Lung (tissue), 12 donors: ENCODE data around the gene DST. TPM values are rescaled to one million over a fixed set of nuclear protein-coding genes. Genes with fewer than 3 reads are reported as not detected.

ENCODE experiments used
- ATAC-seq: fragments of 200-7000 bp; cut with Tn5 transposase; one replicate; pipeline ENCODE4 v1.9.1; 2020; ENCODE audit warnings: moderate number of reproducible peaks; ENCODE audit not compliant: insufficient read depth, low FRiP score
- DNase-seq, 3 donors: peaks; one replicate each; pipeline ENCODE4 v3.0.0-alpha.2; 2013 to 2017
- H3K27ac ChIP-seq, 2 donors: one replicate each; pipeline ENCODE4 v1.5.1; 2013; ENCODE audit warnings: mild to moderate bottlenecking in 2 of 2, moderate library complexity in 2 of 2, control low read depth in 1 of 2, inconsistent platforms in 1 of 2, low read depth in 1 of 2, low read length in 1 of 2
- H3K27me3 ChIP-seq, 3 donors: one replicate each; pipeline ENCODE4 v1.5.1; 2013; ENCODE audit warnings: low read length in 2 of 3; ENCODE audit not compliant: control insufficient read depth in 3 of 3, insufficient read depth in 3 of 3
- H3K36me3 ChIP-seq, 4 donors: one replicate each; pipeline ENCODE4 v1.5.1; 2013; ENCODE audit warnings: low read length in 4 of 4, mild to moderate bottlenecking in 1 of 4, moderate library complexity in 1 of 4; ENCODE audit not compliant: control insufficient read depth in 4 of 4, insufficient read depth in 4 of 4
- H3K4me1 ChIP-seq, 5 donors: one replicate each; pipeline ENCODE4 v1.5.1; 2013; ENCODE audit warnings: low read length in 5 of 5, mild to moderate bottlenecking in 2 of 5, moderate library complexity in 1 of 5; ENCODE audit not compliant: control insufficient read depth in 5 of 5, insufficient read depth in 5 of 5
- H3K4me3 ChIP-seq: one replicate; pipeline ENCODE4 v1.5.1; 2013; ENCODE audit warnings: mild to moderate bottlenecking, control low read depth, moderate library complexity
- H3K9ac ChIP-seq, 2 donors: one replicate each; pipeline ENCODE4 v1.5.1; 2013; ENCODE audit warnings: low read length in 2 of 2, control low read depth in 1 of 2; ENCODE audit not compliant: insufficient read depth in 1 of 2
- H3K9me3 ChIP-seq, 4 donors: one replicate each; pipeline ENCODE4 v1.5.1; 2013; ENCODE audit warnings: low read length in 3 of 4, mild to moderate bottlenecking in 1 of 4, moderate library complexity in 1 of 4; ENCODE audit not compliant: control insufficient read depth in 4 of 4, insufficient read depth in 3 of 4
- WGBS, 2 donors: extraction: QIAGEN DNeasy Blood & Tissue Kit; methylation state at CpG; one replicate each; pipeline ENCODE4 v1.1.7; 2013; 5-methylcytosine and 5-hydroxymethylcytosine counted together
- polyA plus RNA-seq, 2 donors: library from polyadenylated mRNA; stranded (reverse); fragments of 200-250 nt; gene quantifications; one replicate each; pipeline ENCODE4 v1.2.1, GENCODE V29; 2013
- total RNA-seq, 2 donors: library from RNA; depleted of rRNA in 1 of 2; stranded (reverse); fragments of >200 nt in 1 of 2; gene quantifications; one replicate each; pipeline ENCODE4 v1.2.1, GENCODE V29; 2014 to 2021
- TF ChIP-seq, protein P1 (sequence below): IDR thresholded peaks from 2 replicates; pipeline ENCODE4 v1.5.1; 2012; ENCODE audit warnings: mild to moderate bottlenecking; ENCODE audit errors: control extremely low read depth, extremely low read depth
- donor health status: control.
- donor health status: control.
- donor health status: Bipolar disorder and iron deficiency.
- donor health status: healthy.
- donor health status: DM: yes; HTN: yes; CAD: no.

Gene DST
- total and polyA plus RNA-seq, 4 donors: 40.7 to 835 (median 201) TPM

DNA sequence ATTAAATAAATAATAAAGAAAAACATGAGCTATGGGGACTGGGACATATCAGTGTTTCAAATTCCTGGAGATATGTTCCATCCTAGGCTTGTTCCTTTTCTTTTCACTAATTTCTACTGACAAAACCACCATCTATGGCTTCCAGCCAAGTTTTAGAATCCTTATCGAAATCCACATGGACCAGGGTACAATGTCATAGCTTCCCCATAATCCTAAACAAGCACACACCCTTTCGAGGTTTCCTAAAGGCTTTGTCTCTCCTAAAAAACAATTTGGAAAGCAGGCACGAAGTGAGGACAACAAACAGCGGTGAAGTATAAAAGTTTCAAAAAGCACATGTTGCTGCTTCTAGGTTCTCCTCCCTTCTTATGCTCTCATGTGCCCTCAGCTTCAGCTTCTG, 13.3 kb upstream of the DST start:
- ATAC-seq: no peak
- TF ChIP-seq, protein P1, sequence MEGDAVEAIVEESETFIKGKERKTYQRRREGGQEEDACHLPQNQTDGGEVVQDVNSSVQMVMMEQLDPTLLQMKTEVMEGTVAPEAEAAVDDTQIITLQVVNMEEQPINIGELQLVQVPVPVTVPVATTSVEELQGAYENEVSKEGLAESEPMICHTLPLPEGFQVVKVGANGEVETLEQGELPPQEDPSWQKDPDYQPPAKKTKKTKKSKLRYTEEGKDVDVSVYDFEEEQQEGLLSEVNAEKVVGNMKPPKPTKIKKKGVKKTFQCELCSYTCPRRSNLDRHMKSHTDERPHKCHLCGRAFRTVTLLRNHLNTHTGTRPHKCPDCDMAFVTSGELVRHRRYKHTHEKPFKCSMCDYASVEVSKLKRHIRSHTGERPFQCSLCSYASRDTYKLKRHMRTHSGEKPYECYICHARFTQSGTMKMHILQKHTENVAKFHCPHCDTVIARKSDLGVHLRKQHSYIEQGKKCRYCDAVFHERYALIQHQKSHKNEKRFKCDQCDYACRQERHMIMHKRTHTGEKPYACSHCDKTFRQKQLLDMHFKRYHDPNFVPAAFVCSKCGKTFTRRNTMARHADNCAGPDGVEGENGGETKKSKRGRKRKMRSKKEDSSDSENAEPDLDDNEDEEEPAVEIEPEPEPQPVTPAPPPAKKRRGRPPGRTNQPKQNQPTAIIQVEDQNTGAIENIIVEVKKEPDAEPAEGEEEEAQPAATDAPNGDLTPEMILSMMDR: no peak
- Histone ChIP-seq H3K9me3 (no peaks in the 10 kb centered on the region), H3K9ac (no peak overlapping the region), H3K36me3 (no peaks in the 10 kb centered on the region), H3K27ac (peak overlapping the region in 1 of 2 donors; percentile 77), H3K4me3 (no peak overlapping the region), H3K4me1 (peaks cover 0 to 56% (median 23%) of the 10 kb centered on the region in 5 donors), H3K27me3 (no peaks in the 10 kb centered on the region)
- WGBS, 2 donors: 54 to 59% methylated on average over 4 of the region's 4 CpGs
- peak in 2 of 3 donors; percentile 36 to 39 for DNase-seq

DNA sequence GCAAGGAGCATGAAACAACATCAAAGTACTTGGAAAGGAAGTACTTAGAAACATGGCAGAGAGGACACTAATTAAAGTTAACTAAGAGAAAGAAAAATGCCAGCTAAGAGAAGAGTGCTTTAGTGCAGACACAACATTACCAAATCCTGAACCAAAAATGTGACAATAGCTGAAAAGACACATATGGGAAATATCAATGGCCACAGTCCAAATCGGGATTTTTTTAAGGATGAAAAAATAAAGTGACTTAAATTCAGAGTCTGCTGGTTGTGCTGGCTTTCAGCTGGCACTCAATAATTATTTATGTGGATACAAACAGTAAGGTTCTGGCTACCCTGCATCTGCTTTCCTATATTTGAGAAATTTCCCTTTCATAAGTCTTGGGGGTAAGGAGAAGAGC, 12.6 kb upstream of the DST start:
- peak in 2 of 3 donors; percentile 87 to 90 for DNase-seq
- Histone ChIP-seq H3K4me1 (peaks cover 0 to 53% (median 23%) of the 10 kb centered on the region in 5 donors), H3K36me3 (peaks cover 0 to under 1% (median 0%) of the 10 kb centered on the region in 4 donors), H3K27ac (no peak overlapping the region), H3K9me3 (no peaks in the 10 kb centered on the region), H3K4me3 (no peak overlapping the region), H3K27me3 (no peaks in the 10 kb centered on the region), H3K9ac (no peak overlapping the region)
- ATAC-seq: no peak
- TF ChIP-seq, protein P1: no peak
- 80 to 82% methylated on average over 1 of the region's 1 CpG for WGBS, 2 donors

DNA sequence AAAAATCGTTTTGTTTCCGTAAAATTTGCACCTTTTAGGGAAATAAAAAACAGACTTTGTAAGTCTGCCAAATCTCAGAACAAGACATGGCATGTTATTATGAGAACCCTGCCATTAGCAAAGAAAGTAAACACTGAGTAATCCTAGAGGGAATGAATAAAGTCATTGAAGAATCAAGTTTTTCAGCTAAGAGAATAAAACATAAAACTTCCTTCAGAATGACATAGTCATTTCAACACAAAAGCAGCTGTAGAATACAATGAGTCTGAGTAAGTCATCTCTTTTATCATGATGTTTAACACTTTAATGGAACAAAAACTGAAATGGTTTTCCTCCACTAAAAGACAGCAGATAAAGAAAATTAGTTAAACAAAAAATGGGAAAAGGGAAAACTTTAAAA, 10.3 kb upstream of the DST start:
- H3K4me1 ChIP-seq: peaks cover 0 to 55% (median 26%) of the 10 kb centered on the region in 5 donors
- no peak overlapping the region for H3K9ac ChIP-seq
- no peaks in the 10 kb centered on the region for H3K9me3 ChIP-seq
- no peak overlapping the region for H3K4me3 ChIP-seq
- no peaks in the 10 kb centered on the region for H3K27me3 ChIP-seq
- peak; percentile 68 for ATAC-seq
- WGBS, 2 donors: 37 to 65% methylated on average over 2 of the region's 2 CpGs
- TF ChIP-seq, protein P1: no peak
- H3K27ac ChIP-seq: no peak overlapping the region
- H3K36me3 ChIP-seq: peaks cover 0 to 8% (median 4%) of the 10 kb centered on the region in 4 donors
- DNase-seq: peak in 2 of 3 donors; percentile 46 to 57

DNA sequence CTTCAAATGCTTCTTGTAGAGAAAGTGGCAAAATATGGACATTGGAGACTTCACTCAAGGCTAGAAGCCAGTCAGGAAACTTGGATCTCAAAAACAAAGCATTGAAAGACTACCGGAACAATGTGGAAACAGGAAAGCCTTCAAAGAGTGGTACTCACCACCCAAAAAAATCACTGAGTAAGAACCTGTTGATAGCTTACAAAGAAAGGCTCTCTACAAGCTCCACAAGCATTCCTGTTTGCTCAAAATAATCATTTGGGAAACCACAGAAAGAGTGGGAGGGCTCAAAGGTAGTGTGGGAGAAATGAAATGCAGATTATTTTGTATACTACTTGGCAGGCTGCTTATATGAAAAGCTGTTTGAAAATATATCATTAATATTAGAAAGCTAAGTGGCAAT, 9.5 kb upstream of the DST start:
- Histone ChIP-seq H3K4me3 (no peak overlapping the region), H3K4me1 (peaks cover 0 to 55% (median 26%) of the 10 kb centered on the region in 5 donors), H3K9ac (no peak overlapping the region), H3K27me3 (no peaks in the 10 kb centered on the region), H3K36me3 (peaks cover 0 to 9% (median 6%) of the 10 kb centered on the region in 4 donors), H3K9me3 (no peaks in the 10 kb centered on the region), H3K27ac (peak overlapping the region in 1 of 2 donors; percentile 17)
- DNase-seq: peak in 1 of 3 donors; percentile 36
- ATAC-seq: no peak
- 6 to 29% methylated on average over 1 of the region's 1 CpG for WGBS, 2 donors
- TF ChIP-seq, protein P1: no peak
